GM19025 (cell line): ENCODE data around the gene RNF41.
A peak's percentile ranks its signal among the peaks of the same experiment; 100 is the strongest.

Source experiments
- ATAC-seq: cut with Tn5 transposase; IDR thresholded peaks from one replicate; pipeline ENCODE4 v1.9.1; 2021; ENCODE audit warnings: mild to moderate bottlenecking, low read depth, moderate library complexity; ENCODE audit not compliant: unreplicated experiment

Gene RNF41

DNA sequence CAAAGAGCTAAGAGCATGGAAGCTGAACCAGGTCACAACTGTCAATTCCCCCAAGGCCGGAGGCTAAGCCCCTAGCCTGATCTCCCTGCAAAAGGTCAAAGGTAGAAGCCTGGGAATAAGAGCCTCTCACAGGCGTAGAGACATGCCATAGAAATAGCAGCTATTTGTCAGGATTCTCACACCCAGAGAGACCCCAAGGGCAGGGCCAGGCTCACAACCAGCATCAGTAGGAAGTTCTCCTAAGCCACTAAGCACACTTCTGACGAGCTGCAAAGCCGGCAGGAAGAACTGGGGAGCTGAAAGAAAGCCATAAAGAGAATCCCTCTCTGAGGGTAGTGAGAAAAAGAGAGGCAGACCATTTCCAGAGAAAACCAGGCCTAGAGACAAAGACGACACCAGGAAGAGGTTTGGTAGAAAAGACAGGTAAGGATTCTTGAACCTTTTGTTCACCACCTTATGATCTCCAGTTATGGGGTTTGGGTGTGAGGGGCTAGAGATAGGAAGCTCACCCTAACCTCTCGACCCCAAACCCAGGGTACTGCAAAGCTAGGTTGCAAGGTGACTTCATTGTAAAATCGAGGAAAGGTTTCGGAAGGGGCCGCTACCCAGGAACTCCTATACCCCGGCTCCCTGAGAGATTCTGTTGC is 33.5 kb downstream of the RNF41 start:
- ATAC-seq: no peak

DNA sequence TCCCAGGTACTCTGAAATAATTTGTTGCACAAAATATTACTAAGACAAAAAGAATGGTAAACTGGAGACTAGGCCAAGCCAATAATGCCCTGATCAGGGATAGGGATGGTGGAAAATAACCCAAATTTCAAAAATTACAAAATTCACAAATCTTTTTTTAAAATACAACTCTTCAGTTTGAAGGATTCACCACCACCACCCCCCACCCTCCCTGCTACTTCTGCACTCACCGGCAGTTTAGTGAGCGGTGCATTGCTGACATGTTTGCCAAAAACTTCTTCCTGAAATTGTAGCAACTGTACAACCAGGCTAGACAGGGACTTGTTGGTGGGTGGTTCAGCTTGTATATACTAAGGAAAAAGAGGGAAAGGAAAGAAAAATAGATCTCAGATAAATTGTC is 34.8 kb downstream of the RNF41 start:
- ATAC-seq: no peak

DNA sequence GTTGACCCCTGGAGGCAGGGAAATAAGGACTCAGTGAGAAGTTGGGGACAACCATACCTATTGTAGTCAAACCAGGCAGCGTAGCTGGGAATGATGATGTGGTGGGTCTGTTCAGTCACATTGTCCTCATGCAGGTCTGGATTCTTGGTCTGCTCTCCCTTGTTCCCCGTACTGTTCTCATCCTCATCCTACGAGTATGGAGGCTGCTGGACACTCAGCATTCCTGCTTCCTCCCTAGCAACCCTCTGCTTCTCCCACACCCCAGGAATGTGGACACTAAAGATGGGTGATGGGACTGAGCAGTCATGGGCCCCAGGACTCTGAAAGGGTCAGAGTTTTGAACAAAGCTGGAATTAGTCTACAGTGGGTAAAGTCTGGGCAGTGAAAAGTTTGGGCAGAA is 43.4 kb downstream of the RNF41 start:
- no peak for ATAC-seq

DNA sequence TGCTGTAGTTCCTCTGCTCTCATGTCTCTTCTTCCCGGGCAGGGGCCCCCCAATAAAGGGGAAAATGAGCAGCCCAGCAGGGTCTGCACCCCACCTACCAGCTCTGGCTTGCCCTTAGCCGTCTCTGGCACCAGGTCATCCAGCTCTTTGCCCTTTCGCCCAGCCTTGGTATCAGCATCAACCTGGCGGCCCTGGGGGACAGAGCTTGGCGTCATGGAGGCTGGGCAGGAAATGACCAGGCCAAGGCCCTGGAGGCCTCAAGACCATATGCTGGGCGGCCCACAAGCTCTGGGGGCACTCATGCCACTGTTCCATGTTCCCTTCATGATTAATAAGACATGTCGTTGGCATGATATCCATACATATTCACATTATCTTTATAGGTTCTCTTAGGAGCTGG is 48.9 kb downstream of the RNF41 start:
- ATAC-seq: no peak

- no peak for ATAC-seq
These were observed 52.4 kb downstream of the RNF41 start for GRCh38 chr12:56169229-56169759.

- ATAC-seq: no peak
These were observed 56.4 kb downstream of the RNF41 start for GRCh38 chr12:56165369-56165768.

DNA sequence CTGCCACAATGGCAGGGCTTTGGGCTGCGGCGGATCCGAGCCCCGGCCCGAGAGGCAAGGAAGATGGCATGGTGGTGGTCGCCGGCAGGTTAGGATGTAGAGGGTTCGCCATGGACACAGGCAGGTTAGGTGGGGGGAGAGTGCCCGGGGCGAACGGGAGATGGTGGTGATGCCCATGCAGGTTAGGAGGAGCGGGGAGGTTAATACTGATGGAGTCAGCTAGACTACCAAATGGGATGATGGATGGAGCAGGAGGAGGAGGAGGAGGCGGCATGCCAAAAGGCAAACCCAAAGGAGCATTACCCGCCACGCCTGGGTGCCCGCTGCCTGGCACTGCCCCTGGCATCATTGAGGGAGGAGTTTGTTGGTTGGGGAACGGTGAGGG is 57.4 kb downstream of the RNF41 start:
- no peak for ATAC-seq

GRCh38 chr12:56163533-56164344 is 58.0 kb downstream of the RNF41 start:
- ATAC-seq: no peak

DNA sequence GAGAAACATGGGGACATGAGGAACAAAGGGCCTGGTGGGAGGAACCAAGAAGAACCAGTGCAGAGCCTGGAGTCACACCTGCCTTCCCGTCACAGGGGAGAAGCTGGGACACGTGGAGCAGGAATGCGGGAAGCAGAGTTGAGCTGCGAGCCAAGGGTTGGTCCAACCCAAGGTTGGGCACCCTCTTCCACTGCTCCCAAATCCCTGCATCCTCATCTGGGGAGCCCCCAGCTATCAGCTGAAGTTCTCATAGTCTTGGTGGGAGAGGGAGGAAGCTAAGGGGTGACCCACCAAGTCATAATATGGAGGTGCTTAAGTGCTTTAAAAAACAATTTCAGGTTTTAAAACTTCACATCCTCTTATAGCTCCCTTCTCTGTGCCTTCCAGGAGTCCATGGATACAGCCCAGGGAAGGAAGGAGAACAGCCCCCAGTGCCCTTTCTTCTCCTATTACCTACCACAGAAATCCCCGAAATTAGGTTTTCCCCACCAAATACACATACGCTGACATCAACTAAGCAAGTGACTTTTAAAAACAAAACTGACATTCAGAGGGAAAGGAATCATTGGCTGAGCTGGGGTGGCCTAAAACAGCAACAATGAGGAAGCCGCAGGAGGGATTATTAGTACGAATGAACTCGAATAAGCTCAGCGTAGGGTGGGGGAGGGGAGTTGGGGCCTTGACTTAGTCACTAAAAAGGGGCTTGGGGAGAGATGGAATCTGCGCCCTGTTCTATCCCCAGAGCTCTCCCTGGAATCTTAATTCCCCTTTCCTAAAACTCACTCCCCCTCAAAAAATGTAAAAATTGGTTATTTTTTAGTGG is 59.0 kb downstream of the RNF41 start:
- ATAC-seq: no peak

- no peak for ATAC-seq
These were observed 59.9 kb downstream of the RNF41 start for GRCh38 chr12:56161690-56162351.

- no peak for ATAC-seq
These were observed 60.6 kb downstream of the RNF41 start for GRCh38 chr12:56160894-56161689.

DNA sequence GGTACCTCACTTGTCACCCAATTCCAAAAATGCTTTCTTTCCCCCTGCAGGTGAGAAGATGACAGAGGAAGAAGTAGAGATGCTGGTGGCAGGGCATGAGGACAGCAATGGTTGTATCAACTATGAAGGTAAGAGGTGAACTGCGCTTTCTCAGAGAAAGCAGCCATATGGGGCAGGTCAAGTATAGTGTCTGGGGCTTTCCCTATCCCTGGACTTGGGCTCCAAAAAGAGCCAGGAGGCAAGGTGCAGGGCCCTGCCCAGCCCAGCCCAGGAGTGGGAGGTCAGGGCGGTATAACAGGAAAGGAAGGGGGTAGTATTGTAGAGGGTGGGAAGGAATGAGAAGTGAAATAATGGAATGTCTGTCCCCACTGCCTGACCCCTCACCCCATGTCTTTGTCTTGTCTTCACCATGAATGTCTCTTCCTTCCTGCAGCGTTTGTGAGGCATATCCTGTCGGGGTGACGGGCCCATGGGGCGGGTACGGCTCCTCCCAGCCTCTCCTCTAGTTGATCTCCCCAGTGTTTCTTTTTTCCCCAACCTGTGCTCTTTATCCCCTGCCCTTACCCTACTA is 61.4 kb downstream of the RNF41 start:
- no peak for ATAC-seq

DNA sequence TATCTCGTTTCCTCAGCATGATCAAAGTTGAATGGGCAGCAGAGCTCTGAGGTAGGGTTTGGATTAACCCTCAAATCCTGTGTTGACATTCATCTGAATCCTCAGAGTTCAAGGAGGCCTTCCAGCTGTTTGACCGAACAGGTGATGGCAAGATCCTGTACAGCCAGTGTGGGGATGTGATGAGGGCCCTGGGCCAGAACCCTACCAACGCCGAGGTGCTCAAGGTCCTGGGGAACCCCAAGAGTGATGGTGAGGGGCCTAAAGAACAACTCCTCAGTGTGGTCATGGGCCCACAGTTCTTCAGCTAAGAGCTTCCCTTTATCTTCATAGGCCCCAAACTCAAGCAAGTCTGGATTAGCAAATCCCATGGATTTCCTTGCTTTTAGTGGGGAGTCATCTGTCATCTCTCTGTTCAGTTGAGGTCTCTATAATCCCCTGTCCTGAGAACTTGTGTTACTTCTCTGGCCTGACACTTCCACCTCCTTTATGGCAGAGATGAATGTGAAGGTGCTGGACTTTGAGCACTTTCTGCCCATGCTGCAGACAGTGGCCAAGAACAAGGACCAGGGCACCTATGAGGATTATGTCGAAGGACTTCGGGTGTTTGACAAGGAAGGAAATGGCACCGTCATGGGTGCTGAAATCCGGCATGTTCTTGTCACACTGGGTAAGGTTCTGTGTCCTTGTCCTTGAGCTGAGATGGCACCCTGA is 62.1 kb downstream of the RNF41 start:
- no peak for ATAC-seq

GRCh38 chr12:56158926-56159461 is 62.7 kb downstream of the RNF41 start:
- ATAC-seq: no peak

DNA sequence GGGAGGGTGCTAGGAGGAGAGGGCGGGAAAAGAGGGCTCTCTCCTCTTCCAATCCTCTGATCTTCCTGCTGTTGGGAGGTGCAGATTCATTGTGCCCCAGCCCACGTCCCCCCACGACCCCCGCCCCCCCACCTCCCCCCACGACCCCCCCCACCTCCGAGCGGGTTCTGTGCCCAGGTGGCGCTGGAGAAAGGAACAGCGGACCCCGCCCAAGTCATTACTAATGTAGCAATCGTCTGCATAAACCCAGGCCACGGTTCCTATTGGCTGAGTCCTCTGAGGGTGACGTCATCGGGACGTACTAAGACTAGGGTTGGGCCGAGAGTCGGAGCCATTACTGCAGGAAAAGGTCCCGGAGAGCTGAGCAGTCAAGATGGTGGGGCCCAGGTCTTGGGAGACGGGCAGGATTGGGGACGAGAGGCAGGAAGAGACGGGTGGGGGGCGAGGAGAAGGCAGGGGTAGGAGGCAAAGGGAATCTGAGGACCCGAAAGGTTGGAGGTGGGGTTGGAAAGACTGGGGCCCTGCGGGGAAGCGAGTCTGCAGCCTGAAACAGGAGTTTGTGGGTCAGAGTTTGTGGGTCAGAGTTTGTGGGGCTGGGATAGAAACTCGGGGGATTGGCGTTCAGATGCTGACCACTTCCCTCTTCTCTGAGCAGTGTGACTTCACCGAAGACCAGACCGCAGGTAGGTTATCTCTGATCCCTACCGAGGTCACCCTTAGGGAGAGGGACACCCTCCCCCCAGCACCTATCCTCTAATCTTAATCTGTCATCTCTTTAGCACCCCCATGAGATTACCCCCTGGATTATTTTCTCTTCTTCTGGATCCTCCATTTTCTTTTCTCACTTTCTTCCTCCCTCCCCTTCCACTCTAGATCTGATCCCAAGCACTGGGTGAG is 63.4 kb downstream of the RNF41 start, which contains the start of gene MYL6:
Gene MYL6, plus strand, starts transcription at position 331 of the 897 bp plus-strand sequence. Its CDS starts 43 bp downstream, at position 374.
- peak; percentile 82 for ATAC-seq

- peak; percentile 25 for ATAC-seq
These were observed 64.3 kb downstream of the RNF41 start for GRCh38 chr12:56157201-56158028.
